Upper lobe of left lung (tissue), 6 donors: ENCODE data around the gene FOXF2. TPM values are rescaled to one million over a fixed set of nuclear protein-coding genes. Genes with fewer than 3 reads are reported as not detected.

Source experiments
- ATAC-seq, 2 donors: fragments of 200-7000 bp; cut with Tn5 transposase; one replicate each; pipeline ENCODE4 v1.9.1; 2022; ENCODE audit warnings: mild to moderate bottlenecking in 2 of 2, moderate library complexity in 2 of 2; ENCODE audit not compliant: low FRiP score in 2 of 2
- DNase-seq, 2 donors: peaks; one replicate each; pipeline ENCODE4 v3.0.0-alpha.2; 2019 to 2020
- H3K27ac ChIP-seq, 4 donors: fragments of 200-600 bp; sonication (generic); one replicate each; pipeline ENCODE4 v1.5.1; 2016 to 2019
- H3K27me3 ChIP-seq, 4 donors: fragments of 200-600 bp; sonication (generic); one replicate each; pipeline ENCODE4 v1.5.1; 2017 to 2019
- H3K36me3 ChIP-seq, 4 donors: fragments of 200-600 bp; sonication (generic); one replicate each; pipeline ENCODE4 v1.5.1; 2016 to 2019
- H3K4me1 ChIP-seq, 4 donors: fragments of 200-600 bp; sonication (generic); one replicate each; pipeline ENCODE4 v1.5.1; 2018 to 2019
- H3K4me3 ChIP-seq, 4 donors: fragments of 200-600 bp; sonication (generic); one replicate each; pipeline ENCODE4 v1.5.1; 2017 to 2019; ENCODE audit warnings: mild to moderate bottlenecking in 2 of 4, moderate library complexity in 1 of 4
- H3K9me3 ChIP-seq, 4 donors: fragments of 200-600 bp; sonication (generic); one replicate each; pipeline ENCODE4 v1.5.1; 2018 to 2019
- EP300 ChIP-seq, 4 donors: sonication (generic); formaldehyde crosslinking; IDR thresholded peaks; one replicate each; pipeline ENCODE4 v1.5.1; 2017; ENCODE audit warnings: antibody characterized with exemption in 4 of 4, control low read depth in 2 of 4
- POLR2A ChIP-seq, 4 donors: fragments of 450-650 bp; IDR thresholded peaks; one replicate each; pipeline ENCODE4 v1.5.1; 2016 to 2017; ENCODE audit warnings: antibody characterized with exemption in 4 of 4, mild to moderate bottlenecking in 2 of 4
- POLR2AphosphoS5 ChIP-seq, 2 donors: sonication (generic); formaldehyde crosslinking; IDR thresholded peaks; one replicate each; pipeline ENCODE4 v1.5.1; 2017; ENCODE audit warnings: antibody characterized with exemption in 2 of 2
- WGBS, 2 donors: methylation state at CpG; one replicate each; pipeline ENCODE4 v1.1.5; 2017 to 2018; 5-methylcytosine and 5-hydroxymethylcytosine counted together
- total RNA-seq, 6 donors: library from RNA; depleted of rRNA in 4 of 6; stranded (reverse); fragments of >200 nt in 4 of 6; gene quantifications; one replicate each; pipeline versions ENCODE4 v1.1.0 to v1.2.1, GENCODE V29; 2016 to 2021
- TF ChIP-seq, protein P1 (sequence below), 6 experiments: fragments of 450-650 bp in 4 of 6; fragments of 200-600 bp in 2 of 6; sonication (generic) in 2 of 6; IDR thresholded peaks; one replicate each; pipeline ENCODE4 v1.5.1; 2016 to 2019; ENCODE audit warnings: antibody characterized with exemption in 6 of 6
- donor health status: DM: no; HTN: no; CAD: no; lungs with moderate emphysema.
- donor health status: DM: no; HTN: yes; CAD: no; lungs with severe emphysema.

FOXF2 gene
- 10 to 100 TPM in 2 of 6 donors, 1 to 10 TPM in 4; 5.5 to 17.7 (median 8.8) TPM for total RNA-seq

- TF ChIP-seq, protein P1, sequence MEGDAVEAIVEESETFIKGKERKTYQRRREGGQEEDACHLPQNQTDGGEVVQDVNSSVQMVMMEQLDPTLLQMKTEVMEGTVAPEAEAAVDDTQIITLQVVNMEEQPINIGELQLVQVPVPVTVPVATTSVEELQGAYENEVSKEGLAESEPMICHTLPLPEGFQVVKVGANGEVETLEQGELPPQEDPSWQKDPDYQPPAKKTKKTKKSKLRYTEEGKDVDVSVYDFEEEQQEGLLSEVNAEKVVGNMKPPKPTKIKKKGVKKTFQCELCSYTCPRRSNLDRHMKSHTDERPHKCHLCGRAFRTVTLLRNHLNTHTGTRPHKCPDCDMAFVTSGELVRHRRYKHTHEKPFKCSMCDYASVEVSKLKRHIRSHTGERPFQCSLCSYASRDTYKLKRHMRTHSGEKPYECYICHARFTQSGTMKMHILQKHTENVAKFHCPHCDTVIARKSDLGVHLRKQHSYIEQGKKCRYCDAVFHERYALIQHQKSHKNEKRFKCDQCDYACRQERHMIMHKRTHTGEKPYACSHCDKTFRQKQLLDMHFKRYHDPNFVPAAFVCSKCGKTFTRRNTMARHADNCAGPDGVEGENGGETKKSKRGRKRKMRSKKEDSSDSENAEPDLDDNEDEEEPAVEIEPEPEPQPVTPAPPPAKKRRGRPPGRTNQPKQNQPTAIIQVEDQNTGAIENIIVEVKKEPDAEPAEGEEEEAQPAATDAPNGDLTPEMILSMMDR (IDR thresholded peaks at IDR 0.05), result no peak
- TF ChIP-seq POLR2AphosphoS5 (IDR thresholded peaks at IDR 0.05) (peak in 1 of 2 donors; percentile 28), POLR2A (IDR thresholded peaks at IDR 0.05) (peak in 1 of 4 donors; percentile 28), EP300 (IDR thresholded peaks at IDR 0.05) (no peak)
- no peaks in the 10 kb centered on the region for H3K36me3 ChIP-seq
- 4 to 7% methylated on average over 21 to 26 of the region's 112 CpGs for WGBS, 2 donors
- no peaks in the 10 kb centered on the region for H3K9me3 ChIP-seq
- H3K4me3 ChIP-seq, result peak within 1 kb of the TSS; percentile 18 to 54 (median 42)
- H3K4me1 ChIP-seq, result peaks cover 16 to 49% (median 31%) of the 10 kb centered on the region in 4 donors
- DNase-seq (peak in 1 of 2 donors; percentile 87), ATAC-seq (peak in 1 of 2 donors; percentile 56)
- H3K27ac ChIP-seq, result peak within 1 kb of the TSS; percentile 67 to 88 (median 80)
- peaks cover 0 to 80% (median 35%) of the 10 kb centered on the region in 4 donors for H3K27me3 ChIP-seq
These were observed at the start of gene FOXF2 for GRCh38 chr6:1389369-1390132. Gene FOXF2 (plus strand): TSS chr6:1389576. CDS start chr6:1389948, 372 bp downstream.

GRCh38 chr6:1346101-1346500 is 43.3 kb upstream of the FOXF2 start:
- no peak for ATAC-seq
- peak overlapping the region in 2 of 4 donors; percentile 44 to 53 for H3K27ac ChIP-seq
- no peak overlapping the region for H3K4me3 ChIP-seq
- TF ChIP-seq POLR2A (IDR thresholded peaks at IDR 0.05) (no peak), EP300 (IDR thresholded peaks at IDR 0.05) (no peak), POLR2AphosphoS5 (IDR thresholded peaks at IDR 0.05) (no peak)
- TF ChIP-seq, protein P1 (IDR thresholded peaks at IDR 0.05), result no peak
- no peaks in the 10 kb centered on the region for H3K36me3 ChIP-seq
- H3K27me3 ChIP-seq, result no peaks in the 10 kb centered on the region
- peaks cover 15 to 30% (median 22%) of the 10 kb centered on the region in 4 donors for H3K4me1 ChIP-seq
- DNase-seq, result no peak
- peaks cover 0 to 5% (median 4%) of the 10 kb centered on the region in 4 donors for H3K9me3 ChIP-seq

GRCh38 chr6:1346558-1347091 is 42.8 kb upstream of the FOXF2 start:
- Histone ChIP-seq H3K4me3 (no peak overlapping the region), H3K36me3 (no peaks in the 10 kb centered on the region), H3K27ac (peak overlapping the region in 2 of 4 donors; percentile 44 to 53), H3K27me3 (no peaks in the 10 kb centered on the region), H3K4me1 (peaks cover 15 to 30% (median 22%) of the 10 kb centered on the region in 4 donors), H3K9me3 (peaks cover 0 to 10% (median 9%) of the 10 kb centered on the region in 4 donors)
- ATAC-seq (peak; percentile 47 to 73), DNase-seq (no peak)
- no peak for TF ChIP-seq EP300 (IDR thresholded peaks at IDR 0.05)
- peak; percentile 4 to 15 for TF ChIP-seq POLR2AphosphoS5 (IDR thresholded peaks at IDR 0.05)
- WGBS, 2 donors, result 56 to 59% methylated on average over 5 of the region's 5 CpGs

DNA sequence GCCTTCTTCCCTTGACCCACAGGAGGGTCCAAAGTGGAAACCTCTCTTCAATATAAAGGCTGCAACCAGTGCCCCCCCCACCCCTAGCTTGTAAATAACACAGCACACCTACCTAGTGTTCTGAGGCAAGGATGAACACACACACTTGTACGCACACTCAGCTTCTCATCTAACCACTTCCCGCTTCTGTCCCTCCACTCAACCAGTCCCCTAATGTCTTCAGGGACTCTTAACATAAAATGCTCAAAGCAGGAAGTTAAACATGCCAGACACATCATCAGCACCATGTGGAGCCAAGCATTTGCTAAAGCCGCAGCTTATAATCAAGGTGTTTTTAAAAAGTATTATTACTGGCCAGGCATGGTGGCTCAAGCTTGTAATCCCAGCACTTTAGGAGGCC is 42.2 kb upstream of the FOXF2 start:
- no peak overlapping the region for H3K4me3 ChIP-seq
- H3K36me3 ChIP-seq, result no peaks in the 10 kb centered on the region

More for the DNA sequence above, 42.2 kb upstream of the FOXF2 start:
- Histone ChIP-seq H3K4me1 (peaks cover 15 to 30% (median 22%) of the 10 kb centered on the region in 4 donors), H3K27me3 (no peaks in the 10 kb centered on the region), H3K9me3 (peaks cover 0 to 14% (median 10%) of the 10 kb centered on the region in 4 donors), H3K27ac (peak overlapping the region in 3 of 4 donors; percentile 22 to 53 (median 44))
- ATAC-seq (peak; percentile 39 to 80), DNase-seq (peak in 1 of 2 donors; percentile 48)
- 60 to 61% methylated on average over 3 of the region's 3 CpGs for WGBS, 2 donors
- peak in 1 of 4 donors; percentile 78 for TF ChIP-seq EP300 (IDR thresholded peaks at IDR 0.05)
- TF ChIP-seq, protein P1 (IDR thresholded peaks at IDR 0.05), result no peak
- no peak for TF ChIP-seq POLR2A (IDR thresholded peaks at IDR 0.05)
- TF ChIP-seq POLR2AphosphoS5 (IDR thresholded peaks at IDR 0.05), result peak in 1 of 2 donors; percentile 30
